Kidney epithelial cell (primary cell): Measurements from ENCODE around the gene PADI2. TPM values are rescaled to one million over a fixed set of nuclear protein-coding genes. Genes with fewer than 3 reads are reported as not detected.

Experiments used
- DNase-seq: peaks from one replicate; pipeline ENCODE4 v3.0.0-alpha.2; 2010; ENCODE audit warnings: low read depth
- H3K27me3 ChIP-seq: 2 replicates; pipeline ENCODE4 v1.6.0; 2011; ENCODE audit warnings: low read length; ENCODE audit not compliant: control insufficient read depth, insufficient read depth
- H3K36me3 ChIP-seq: 2 replicates; pipeline ENCODE4 v1.5.1; 2011; ENCODE audit warnings: low read length; ENCODE audit not compliant: control insufficient read depth, insufficient read depth
- H3K4me3 ChIP-seq: 2 replicates; pipeline ENCODE4 v1.5.1; 2011; ENCODE audit warnings: low read depth, mild to moderate bottlenecking, control low read depth, low read length
- total RNA-seq: library from RNA; depleted of rRNA; stranded (reverse); fragments of >200 nt; gene quantifications from 2 replicates; pipeline ENCODE4 v1.2.3, GENCODE V29; 2015
- TF ChIP-seq, protein P1 (sequence below): IDR thresholded peaks from 2 replicates; pipeline ENCODE4 v1.5.1; 2011; ENCODE audit warnings: mild to moderate bottlenecking, moderate library complexity, low read length, control low read depth, inconsistent platforms; ENCODE audit not compliant: insufficient read depth, poor library complexity, severe bottlenecking

The PADI2 gene
- total RNA-seq, 1 donor from 2014 or later: 8.1 TPM

DNA sequence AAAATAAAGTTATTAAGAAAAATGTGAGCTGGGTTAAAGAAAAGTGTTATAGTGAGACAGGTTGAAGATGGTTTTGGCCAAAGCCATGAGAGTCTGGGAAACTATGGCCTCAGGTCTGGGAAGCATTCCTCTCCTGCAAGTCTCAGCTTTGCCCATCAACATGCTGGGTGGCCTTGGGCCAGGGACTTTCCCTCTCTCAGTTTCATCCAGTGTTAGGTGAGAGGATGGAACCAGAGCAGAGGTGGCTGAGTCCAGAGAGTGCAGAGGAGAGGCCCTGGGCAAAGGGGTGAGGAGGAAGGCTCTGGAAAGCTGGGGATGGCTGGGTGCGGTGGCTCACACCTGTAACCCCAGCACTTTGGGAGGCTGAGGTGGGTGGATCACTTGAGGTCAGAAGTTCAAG is 10.5 kb downstream of the PADI2 start:
- DNase-seq: no peak
- no peaks in the 10 kb centered on the region for H3K36me3 ChIP-seq
- TF ChIP-seq, protein P1, sequence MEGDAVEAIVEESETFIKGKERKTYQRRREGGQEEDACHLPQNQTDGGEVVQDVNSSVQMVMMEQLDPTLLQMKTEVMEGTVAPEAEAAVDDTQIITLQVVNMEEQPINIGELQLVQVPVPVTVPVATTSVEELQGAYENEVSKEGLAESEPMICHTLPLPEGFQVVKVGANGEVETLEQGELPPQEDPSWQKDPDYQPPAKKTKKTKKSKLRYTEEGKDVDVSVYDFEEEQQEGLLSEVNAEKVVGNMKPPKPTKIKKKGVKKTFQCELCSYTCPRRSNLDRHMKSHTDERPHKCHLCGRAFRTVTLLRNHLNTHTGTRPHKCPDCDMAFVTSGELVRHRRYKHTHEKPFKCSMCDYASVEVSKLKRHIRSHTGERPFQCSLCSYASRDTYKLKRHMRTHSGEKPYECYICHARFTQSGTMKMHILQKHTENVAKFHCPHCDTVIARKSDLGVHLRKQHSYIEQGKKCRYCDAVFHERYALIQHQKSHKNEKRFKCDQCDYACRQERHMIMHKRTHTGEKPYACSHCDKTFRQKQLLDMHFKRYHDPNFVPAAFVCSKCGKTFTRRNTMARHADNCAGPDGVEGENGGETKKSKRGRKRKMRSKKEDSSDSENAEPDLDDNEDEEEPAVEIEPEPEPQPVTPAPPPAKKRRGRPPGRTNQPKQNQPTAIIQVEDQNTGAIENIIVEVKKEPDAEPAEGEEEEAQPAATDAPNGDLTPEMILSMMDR: no peak
- no peak overlapping the region for H3K4me3 ChIP-seq
- H3K27me3 ChIP-seq: no peaks in the 10 kb centered on the region

GRCh38 chr1:17108360-17108759 is 10.9 kb downstream of the PADI2 start:
- TF ChIP-seq, protein P1: no peak
- H3K36me3 ChIP-seq: no peaks in the 10 kb centered on the region
- no peak for DNase-seq
- H3K27me3 ChIP-seq: no peaks in the 10 kb centered on the region
- no peak overlapping the region for H3K4me3 ChIP-seq

- TF ChIP-seq, protein P1: no peak
- Histone ChIP-seq H3K4me3 (no peak overlapping the region), H3K36me3 (no peaks in the 10 kb centered on the region), H3K27me3 (no peaks in the 10 kb centered on the region)
- DNase-seq: no peak
Observed at GRCh38 chr1:17104782-17105181, 14.5 kb downstream of the PADI2 start.

DNA sequence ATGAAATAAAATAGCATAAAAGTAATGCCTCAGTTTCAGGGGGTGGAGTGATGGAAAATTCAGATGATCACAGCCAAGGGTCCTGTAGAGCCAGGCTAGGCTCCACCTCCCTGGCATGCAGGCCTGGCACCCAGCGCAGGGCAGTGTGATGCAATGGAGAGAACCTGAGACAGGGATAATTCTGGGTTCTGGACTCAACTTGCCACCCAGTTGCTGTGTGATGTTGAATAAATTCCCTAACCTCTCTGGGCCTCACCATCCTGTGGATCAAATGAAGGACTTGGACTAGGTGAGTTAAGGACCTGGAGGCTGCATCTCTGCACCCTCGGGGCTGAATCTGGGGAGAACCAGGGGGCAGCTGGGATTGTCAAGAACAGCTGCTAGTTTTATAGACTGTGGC is 17.0 kb downstream of the PADI2 start:
- no peak for DNase-seq
- TF ChIP-seq, protein P1: no peak
- Histone ChIP-seq H3K4me3 (no peak overlapping the region), H3K27me3 (no peaks in the 10 kb centered on the region), H3K36me3 (no peaks in the 10 kb centered on the region)

DNA sequence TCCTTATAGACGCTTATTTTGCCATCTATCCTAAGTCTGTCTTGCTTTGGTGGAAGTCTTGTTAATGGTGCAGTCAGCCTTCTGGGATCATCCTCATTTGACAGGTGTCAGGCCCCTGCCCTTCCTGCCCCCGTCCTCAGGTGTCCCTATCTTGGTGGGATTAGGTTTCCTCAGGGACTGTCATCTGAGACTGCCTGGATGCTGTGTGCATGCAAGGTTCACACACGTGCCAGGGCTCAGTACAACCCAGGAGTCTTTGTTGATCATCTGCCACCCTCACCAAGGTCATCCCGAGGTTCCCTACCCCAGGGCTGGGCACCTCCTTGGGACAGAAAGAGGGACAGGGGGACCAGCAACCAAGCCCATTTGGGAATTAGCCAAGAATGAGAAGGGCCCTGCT is 18.0 kb downstream of the PADI2 start:
- H3K4me3 ChIP-seq: no peak overlapping the region
- TF ChIP-seq, protein P1: no peak
- no peaks in the 10 kb centered on the region for H3K36me3 ChIP-seq
- H3K27me3 ChIP-seq: no peaks in the 10 kb centered on the region
- DNase-seq: no peak

DNA sequence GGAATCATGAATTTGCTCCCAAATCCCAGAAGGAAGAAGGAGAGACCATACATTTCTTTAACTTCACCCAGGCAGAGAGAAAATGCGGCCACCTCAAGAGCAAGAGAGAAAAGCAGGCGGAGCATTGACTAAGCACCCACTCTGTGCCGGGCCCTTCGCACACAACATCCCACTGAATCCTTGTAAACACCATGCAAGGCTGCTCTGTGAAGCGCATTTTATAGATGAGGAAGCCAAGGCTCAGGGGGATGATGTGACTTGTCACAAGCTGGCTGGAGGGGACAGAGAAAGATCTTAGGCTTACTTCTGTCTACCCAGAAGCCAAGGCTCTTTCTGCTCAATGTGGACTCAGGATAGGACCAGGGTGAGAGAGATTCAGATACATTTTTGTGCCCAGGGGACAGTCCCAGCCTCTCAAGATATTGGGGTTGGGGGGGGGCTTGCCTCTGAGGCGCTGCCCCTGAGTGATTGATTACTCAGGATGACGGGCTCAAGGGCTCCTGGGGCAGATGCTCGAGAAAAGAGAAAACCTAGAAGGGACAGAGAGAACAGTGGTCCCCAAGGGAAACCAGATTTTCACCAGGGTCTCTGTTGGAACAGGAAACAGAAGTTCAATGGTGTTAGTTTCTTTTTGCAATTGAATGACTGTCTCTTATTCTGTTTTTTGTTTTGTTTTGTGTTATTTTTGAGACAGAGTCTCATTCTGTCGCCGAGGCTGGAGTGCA is 19.5 kb downstream of the PADI2 start:
- no peak for DNase-seq
- TF ChIP-seq, protein P1: no peak
- H3K4me3 ChIP-seq: no peak overlapping the region
- no peaks in the 10 kb centered on the region for H3K27me3 ChIP-seq
- no peaks in the 10 kb centered on the region for H3K36me3 ChIP-seq
